Measurements from ENCODE around the gene PNKD. TPM values are rescaled to one million over a fixed set of nuclear protein-coding genes. Genes with fewer than 3 reads are reported as not detected.
A peak's percentile ranks its signal among the peaks of the same experiment; 100 is the strongest.

The PNKD gene
- total and polyA plus RNA-seq, 2 donors (not counting 1 experiment from before 2014, with no cell fraction given): 27.7 to 29.1 TPM

GRCh38 chr2:218394298-218395089 is 124.2 kb downstream of the PNKD start:
- Histone ChIP-seq H3K27me3 (ENCODE audit: control insufficient read depth, insufficient read depth, low read length) (no peaks in the 10 kb centered on the region), H3K27ac (ENCODE audit: insufficient read depth, low read length) (no peak overlapping the region), H3K4me1 (ENCODE audit: control insufficient read depth, extremely low read depth, insufficient read depth, low read length) (peaks cover 16% of the 10 kb centered on the region), H4K20me1 (ENCODE audit: control insufficient read depth, extremely low read depth, insufficient read depth, low read length) (no peaks in the 10 kb centered on the region), H3K9me3 (ENCODE audit: control insufficient read depth, insufficient read depth, low read depth, low read length) (no peaks in the 10 kb centered on the region), H3K4me3 (replicated peaks in 1 of 4; ENCODE audit: control extremely low read depth in 1 of 4, insufficient read depth in 1 of 4, low read depth in 3 of 4, low read length in 4 of 4) (no peak overlapping the region), H3K9ac (ENCODE audit: insufficient read depth, low read length) (no peak overlapping the region), H3K79me2 (ENCODE audit: control insufficient read depth, insufficient read depth, low read length) (no peaks in the 10 kb centered on the region), H3K36me3 (ENCODE audit: control insufficient read depth, insufficient read depth, low read length) (no peaks in the 10 kb centered on the region), H2AFZ (ENCODE audit: low read length) (no peak overlapping the region), H3K4me2 (ENCODE audit: extremely low read depth, insufficient read depth, low read length) (no peak overlapping the region)
- no peak for DNase-seq (ENCODE audit: low read depth in 2 of 2)
- no peak for TF ChIP-seq EZH2 (IDR thresholded peaks at IDR 0.05; ENCODE audit: low read length, missing control alignments)
- TF ChIP-seq CTCF (conservative IDR thresholded peaks at IDR 0.05 in 1 of 2, IDR thresholded peaks at IDR 0.05 in 1 of 2; ENCODE audit: low read depth in 1 of 2, low read length in 2 of 2): no peak

GRCh38 chr2:218395090-218395444 is 124.7 kb downstream of the PNKD start:
- TF ChIP-seq CTCF (conservative IDR thresholded peaks at IDR 0.05 in 1 of 2, IDR thresholded peaks at IDR 0.05 in 1 of 2; ENCODE audit: low read depth in 1 of 2, low read length in 2 of 2) (no peak), EZH2 (IDR thresholded peaks at IDR 0.05; ENCODE audit: low read length, missing control alignments) (no peak)
- H3K27me3 ChIP-seq (ENCODE audit: control insufficient read depth, insufficient read depth, low read length): no peaks in the 10 kb centered on the region
- no peak for DNase-seq (ENCODE audit: low read depth in 2 of 2)
- no peak overlapping the region for H2AFZ ChIP-seq (ENCODE audit: low read length)
- no peak overlapping the region for H3K27ac ChIP-seq (ENCODE audit: insufficient read depth, low read length)
- H3K4me3 ChIP-seq (replicated peaks in 1 of 4; ENCODE audit: control extremely low read depth in 1 of 4, insufficient read depth in 1 of 4, low read depth in 3 of 4, low read length in 4 of 4): no peak overlapping the region
- H3K4me1 ChIP-seq (ENCODE audit: control insufficient read depth, extremely low read depth, insufficient read depth, low read length): peaks cover 16% of the 10 kb centered on the region
- no peaks in the 10 kb centered on the region for H3K9me3 ChIP-seq (ENCODE audit: control insufficient read depth, insufficient read depth, low read depth, low read length)
- peaks cover under 1% of the 10 kb centered on the region for H3K79me2 ChIP-seq (ENCODE audit: control insufficient read depth, insufficient read depth, low read length)
- H3K9ac ChIP-seq (ENCODE audit: insufficient read depth, low read length): no peak overlapping the region
- H4K20me1 ChIP-seq (ENCODE audit: control insufficient read depth, extremely low read depth, insufficient read depth, low read length): no peaks in the 10 kb centered on the region
- H3K4me2 ChIP-seq (ENCODE audit: extremely low read depth, insufficient read depth, low read length): no peak overlapping the region
- no peaks in the 10 kb centered on the region for H3K36me3 ChIP-seq (ENCODE audit: control insufficient read depth, insufficient read depth, low read length)

- Histone ChIP-seq H3K79me2 (ENCODE audit: control insufficient read depth, insufficient read depth, low read length) (peaks cover 4% of the 10 kb centered on the region), H3K4me3 (replicated peaks in 1 of 4; ENCODE audit: control extremely low read depth in 1 of 4, insufficient read depth in 1 of 4, low read depth in 3 of 4, low read length in 4 of 4) (peak overlapping the region; percentile 41 to 96 (median 47)), H4K20me1 (ENCODE audit: control insufficient read depth, extremely low read depth, insufficient read depth, low read length) (no peaks in the 10 kb centered on the region), H3K4me2 (ENCODE audit: extremely low read depth, insufficient read depth, low read length) (peak overlapping the region; percentile 85), H3K27me3 (ENCODE audit: control insufficient read depth, insufficient read depth, low read length) (no peaks in the 10 kb centered on the region), H2AFZ (ENCODE audit: low read length) (peak overlapping the region; percentile 77), H3K36me3 (ENCODE audit: control insufficient read depth, insufficient read depth, low read length) (no peaks in the 10 kb centered on the region), H3K27ac (ENCODE audit: insufficient read depth, low read length) (peak overlapping the region; percentile 81), H3K9ac (ENCODE audit: insufficient read depth, low read length) (peak overlapping the region; percentile 16), H3K4me1 (ENCODE audit: control insufficient read depth, extremely low read depth, insufficient read depth, low read length) (peaks cover 16% of the 10 kb centered on the region), H3K9me3 (ENCODE audit: control insufficient read depth, insufficient read depth, low read depth, low read length) (no peaks in the 10 kb centered on the region)
- no peak for DNase-seq (ENCODE audit: low read depth in 2 of 2)
- no peak for TF ChIP-seq EZH2 (IDR thresholded peaks at IDR 0.05; ENCODE audit: low read length, missing control alignments)
- no peak for TF ChIP-seq CTCF (conservative IDR thresholded peaks at IDR 0.05 in 1 of 2, IDR thresholded peaks at IDR 0.05 in 1 of 2; ENCODE audit: low read depth in 1 of 2, low read length in 2 of 2)
These were observed 125.1 kb downstream of the PNKD start for GRCh38 chr2:218395456-218395825.
